Nephron progenitor cell (in vitro differentiated cells): Measurements from ENCODE around the gene MPST.

Source experiments
- DNase-seq: peaks from one replicate; pipeline ENCODE4 v3.0.0; 2021
- H3K27ac Mint-ChIP-seq: 2 replicates; pipeline ENCODE4 v1.8.0; 2021; ENCODE audit warnings: mild to moderate bottlenecking, moderate library complexity, mixed read lengths
- H3K27me3 Mint-ChIP-seq: 2 replicates; pipeline ENCODE4 v1.8.0; 2021; ENCODE audit warnings: mild to moderate bottlenecking, low read depth, mixed read lengths; ENCODE audit not compliant: poor library complexity
- H3K36me3 Mint-ChIP-seq: 2 replicates; pipeline ENCODE4 v1.8.0; 2021; ENCODE audit warnings: low read depth, mixed read lengths
- H3K4me1 Mint-ChIP-seq: 2 replicates; pipeline ENCODE4 v1.8.0; 2021; ENCODE audit warnings: mixed read lengths
- H3K4me3 Mint-ChIP-seq: 2 replicates; pipeline ENCODE4 v1.8.0; 2021; ENCODE audit warnings: mild to moderate bottlenecking, moderate library complexity, mixed read lengths
- H3K9me3 Mint-ChIP-seq: 2 replicates; pipeline ENCODE4 v1.8.0; 2021; ENCODE audit warnings: mild to moderate bottlenecking, moderate library complexity, mixed read lengths
- CTCF ChIP-seq: fragments of 200-600 bp; sonication (generic); IDR thresholded peaks from 2 replicates; pipeline ENCODE4 v1.5.0; 2021; ENCODE audit warnings: antibody characterized with exemption

The MPST gene

DNA sequence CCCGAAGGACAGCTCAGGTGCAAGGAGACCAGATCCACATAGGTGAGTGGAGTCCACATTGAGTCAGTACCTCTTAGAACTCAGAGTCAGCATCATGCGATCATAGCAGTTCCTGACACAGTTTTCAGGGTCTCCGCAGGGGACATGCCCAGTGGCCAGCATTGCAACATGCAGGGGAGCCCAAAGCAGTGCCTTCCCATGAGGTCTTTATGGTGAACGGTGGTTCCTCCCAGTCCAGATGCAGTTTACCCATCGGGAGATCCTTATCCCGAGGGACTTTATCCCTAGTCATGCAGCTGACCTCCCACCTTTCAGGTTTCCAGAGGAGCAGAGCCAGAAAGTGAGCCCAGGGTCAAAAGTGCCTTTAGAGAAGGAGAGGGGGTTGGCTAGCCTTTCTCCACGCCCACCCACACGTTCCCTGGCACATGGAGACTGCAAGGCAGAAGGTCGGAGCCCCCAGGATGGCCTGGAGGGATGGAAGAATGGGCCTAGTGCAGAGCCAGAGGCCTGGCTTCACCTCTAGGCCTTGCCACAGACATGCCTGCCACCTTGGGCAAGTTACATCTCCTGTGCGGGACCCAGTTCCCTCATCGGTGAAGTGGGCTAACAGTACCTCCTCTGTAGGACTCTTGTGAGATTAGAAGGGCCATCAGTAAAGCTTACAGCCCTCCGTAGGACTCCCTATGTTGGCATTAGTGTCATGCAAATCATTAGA is 38.4 kb downstream of the MPST start:
- no peak for TF ChIP-seq CTCF
- Mint-ChIP-seq H3K36me3 (no peaks in the 10 kb centered on the region), H3K9me3 (no peaks in the 10 kb centered on the region), H3K27ac (no peak overlapping the region), H3K27me3 (peaks cover 3% of the 10 kb centered on the region), H3K4me3 (no peak overlapping the region), H3K4me1 (peaks cover 6% of the 10 kb centered on the region)
- no peak for DNase-seq

DNA sequence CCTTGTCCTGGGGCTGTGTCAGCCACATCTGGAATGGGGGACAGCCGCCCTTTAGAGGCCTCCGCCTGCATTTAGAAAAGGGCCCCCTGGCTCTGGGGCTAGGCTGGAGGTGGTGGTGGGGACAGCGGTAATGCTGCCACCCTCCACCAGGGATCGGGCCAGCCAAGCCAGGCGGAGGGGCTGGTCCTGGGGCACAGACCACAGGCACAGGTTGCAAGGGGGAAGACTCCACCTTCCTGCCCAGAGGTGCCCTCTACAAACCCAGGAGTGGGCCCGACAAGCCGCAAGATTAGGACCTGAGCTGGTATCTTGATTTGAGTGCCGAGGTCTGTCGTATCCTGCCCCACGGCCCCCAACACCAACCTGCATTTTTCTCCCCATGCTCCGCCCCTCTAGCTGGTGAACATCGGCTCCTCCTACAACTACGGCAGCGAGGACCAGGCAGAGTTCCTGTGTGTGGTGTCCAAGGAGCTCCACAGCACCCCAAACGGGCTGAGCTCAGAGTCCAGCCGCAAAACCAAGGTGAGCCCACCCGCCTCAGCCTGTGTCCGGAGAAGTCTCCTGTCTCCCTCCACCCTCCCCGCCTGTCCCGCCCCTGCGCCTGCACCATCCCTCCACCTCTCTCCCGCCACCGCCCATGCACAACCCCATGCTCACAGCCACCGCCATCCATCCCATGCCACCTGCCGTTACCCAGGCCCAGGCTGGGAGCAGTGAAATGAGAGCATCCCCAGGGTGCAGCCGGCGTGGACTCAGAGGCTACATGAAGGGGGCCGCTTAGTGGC is 39.6 kb downstream of the MPST start:
- no peaks in the 10 kb centered on the region for H3K4me1 Mint-ChIP-seq
- DNase-seq = no peak
- H3K27ac Mint-ChIP-seq = no peak overlapping the region
- no peak for TF ChIP-seq CTCF
- H3K9me3 Mint-ChIP-seq = no peaks in the 10 kb centered on the region
- H3K4me3 Mint-ChIP-seq = no peak overlapping the region
- H3K36me3 Mint-ChIP-seq = no peaks in the 10 kb centered on the region
- no peaks in the 10 kb centered on the region for H3K27me3 Mint-ChIP-seq

- Mint-ChIP-seq H3K36me3 (no peaks in the 10 kb centered on the region), H3K27me3 (peaks cover 4% of the 10 kb centered on the region), H3K4me1 (no peaks in the 10 kb centered on the region), H3K9me3 (no peaks in the 10 kb centered on the region), H3K4me3 (no peak overlapping the region), H3K27ac (no peak overlapping the region)
- DNase-seq = no peak
- TF ChIP-seq CTCF = no peak
These were observed 40.4 kb downstream of the MPST start for GRCh38 chr22:37059876-37060449.

DNA sequence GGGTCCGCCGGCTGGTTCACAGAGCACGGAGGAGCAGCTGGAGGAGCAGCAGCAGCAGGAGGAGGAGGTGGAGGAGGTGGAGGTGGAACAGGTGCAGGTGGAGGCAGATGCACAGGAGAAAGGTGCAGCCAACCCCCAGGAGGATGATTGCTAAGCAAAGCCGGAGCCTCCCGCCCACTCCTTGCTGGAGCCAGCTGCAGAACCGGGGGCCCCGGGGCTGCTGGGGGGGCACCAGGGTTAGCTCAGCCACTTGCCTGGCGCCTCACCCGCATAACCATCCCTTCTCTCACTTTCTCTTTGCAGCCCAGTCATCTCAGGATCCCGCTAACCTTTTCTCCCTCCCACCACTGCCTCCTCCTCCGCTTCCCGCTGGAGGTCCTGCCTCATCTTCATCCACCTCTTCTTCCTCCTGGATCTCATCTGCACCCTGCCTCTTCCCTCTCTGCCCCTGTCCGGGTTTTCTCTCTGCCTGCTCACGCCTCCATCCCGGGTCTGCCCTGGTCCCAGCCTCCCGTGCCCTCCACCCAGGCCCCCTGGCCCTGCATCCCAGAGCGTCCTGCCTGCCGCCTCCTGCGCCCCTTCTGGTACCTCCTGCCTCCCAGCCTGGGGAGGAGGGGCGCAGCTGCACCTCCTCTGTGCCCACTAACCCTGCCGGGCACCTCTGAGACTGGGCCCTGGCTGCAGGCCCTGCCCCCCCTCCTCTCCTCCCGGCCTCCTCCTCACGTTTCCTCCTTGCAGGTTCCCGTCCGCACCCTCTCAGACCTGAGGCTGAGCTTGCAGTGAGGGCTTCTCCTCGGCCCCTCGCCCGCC is 41.5 kb downstream of the MPST start:
- TF ChIP-seq CTCF = no peak
- Mint-ChIP-seq H3K4me3 (no peak overlapping the region), H3K36me3 (no peaks in the 10 kb centered on the region), H3K27me3 (peaks cover 4% of the 10 kb centered on the region), H3K27ac (no peak overlapping the region), H3K4me1 (no peaks in the 10 kb centered on the region), H3K9me3 (no peaks in the 10 kb centered on the region)
- DNase-seq = no peak

DNA sequence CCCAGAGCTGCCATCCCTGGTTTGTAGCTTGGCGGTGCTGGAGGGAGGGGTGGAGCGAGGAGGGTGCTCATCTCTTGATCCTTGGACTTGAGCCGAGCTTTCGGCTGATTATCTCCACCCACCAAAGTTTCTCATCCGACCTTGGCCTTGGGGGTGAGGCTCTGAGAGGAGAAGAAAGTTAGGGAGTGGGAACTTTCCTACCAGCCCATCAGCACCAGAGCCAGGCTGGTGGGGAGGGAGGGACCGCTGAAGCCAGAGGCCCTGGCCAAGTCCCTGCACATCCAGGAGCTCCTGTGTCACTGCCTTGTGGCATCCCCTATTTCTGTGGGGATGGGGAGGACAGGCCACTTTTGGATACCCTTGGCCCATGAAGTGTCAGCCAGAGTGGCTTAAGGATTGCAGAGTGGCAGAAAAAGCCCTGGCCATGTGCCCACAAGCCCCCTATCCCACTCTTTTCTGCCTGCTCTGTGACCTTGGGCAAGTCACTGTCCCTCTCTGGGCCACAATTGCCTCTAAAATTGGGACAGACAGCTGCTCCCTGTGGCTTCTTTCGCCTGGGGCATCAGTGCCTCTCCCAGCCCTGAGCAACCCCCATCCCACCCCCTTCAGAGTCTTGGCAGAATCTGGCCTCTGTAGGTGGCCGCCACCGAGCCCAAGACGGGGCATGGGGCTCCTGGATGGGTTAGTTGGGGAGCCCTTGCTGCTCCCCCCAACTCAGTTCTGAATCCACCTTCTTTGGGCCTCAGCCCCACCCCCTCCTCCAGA is 42.3 kb downstream of the MPST start:
- H3K4me1 Mint-ChIP-seq = no peaks in the 10 kb centered on the region

More for the DNA sequence above, 42.3 kb downstream of the MPST start:
- H3K9me3 Mint-ChIP-seq = no peaks in the 10 kb centered on the region
- no peak for DNase-seq
- H3K4me3 Mint-ChIP-seq = no peak overlapping the region
- H3K36me3 Mint-ChIP-seq = no peaks in the 10 kb centered on the region
- TF ChIP-seq CTCF = no peak
- H3K27me3 Mint-ChIP-seq = peaks cover 4% of the 10 kb centered on the region
- no peak overlapping the region for H3K27ac Mint-ChIP-seq
